Activated CD4-positive, alpha-beta memory T cell treated with anti-CD3 and anti-CD28 coated beads, Interleukin-2, amount 10 ng/mL, durations not matched to agents 7 days and 5 days (primary cell): ENCODE measurements around the gene DPH5. TPM values are rescaled to one million over a fixed set of nuclear protein-coding genes. Genes with fewer than 3 reads are reported as not detected.
"Not testable (repeated sequence)": the region's sequence is repeated elsewhere in the genome, so short reads cannot be mapped to it uniquely, and the experiment has no call there.

Experiments
- CTCF ChIA-PET: fragments of 350-600 bp; sonication (Branson Sonifier 250); formaldehyde crosslinking; loops from one replicate; lab custom pipeline; 2021; ENCODE audit warnings: antibody characterized with exemption, inconsistent platforms; lab: Charles Lee
- POLR2A ChIA-PET: fragments of 350-600 bp; sonication (Branson Sonifier 250); formaldehyde crosslinking; loops from one replicate; lab custom pipeline; 2021; ENCODE audit warnings: antibody characterized with exemption; lab: Charles Lee
- DNase-seq: peaks from one replicate; pipeline ENCODE4 v3.0.0-alpha.2; 2020
- H3K27ac Mint-ChIP-seq: one replicate; pipeline ENCODE4 v1.8.0; 2021; ENCODE audit warnings: mild to moderate bottlenecking, mixed read lengths
- H3K27me3 Mint-ChIP-seq: one replicate; pipeline ENCODE4 v1.8.0; 2021; ENCODE audit warnings: mixed read lengths
- H3K36me3 Mint-ChIP-seq: one replicate; pipeline ENCODE4 v1.8.0; 2021; ENCODE audit warnings: low read depth, mixed read lengths
- H3K4me1 Mint-ChIP-seq: one replicate; pipeline ENCODE4 v1.8.0; 2021; ENCODE audit warnings: mixed read lengths
- H3K4me3 Mint-ChIP-seq: one replicate; pipeline ENCODE4 v1.8.0; 2021; ENCODE audit warnings: mild to moderate bottlenecking, mixed read lengths
- H3K9me3 Mint-ChIP-seq: one replicate; pipeline ENCODE4 v1.8.0; 2021; ENCODE audit warnings: mixed read lengths
- total RNA-seq, 2 experiments: library from RNA; stranded (reverse); gene quantifications; one replicate each; pipeline ENCODE4 v1.2.3, GENCODE V29; 2021

Gene DPH5
- total RNA-seq, 2 experiments from 2014 or later, result 25.5 to 33.2 TPM

- Mint-ChIP-seq H3K4me3 (no peak overlapping the region), H3K4me1 (peaks cover 6% of the 10 kb centered on the region), H3K27me3 (no peaks in the 10 kb centered on the region), H3K36me3 (peaks cover 19% of the 10 kb centered on the region), H3K9me3 (no peaks in the 10 kb centered on the region), H3K27ac (no peak overlapping the region)
- no peak for DNase-seq
- POLR2A ChIA-PET, result interaction anchor here (1.7 kb wide), 1 partner anchor 26 kb away, joined by 3 read pairs; no protein-coding TSS in a partner anchor
- CTCF ChIA-PET, result interaction anchor here (0.7 to 1.5 kb wide), 2 partner anchors 9 to 305 kb away, joined by 3 read pairs; no protein-coding TSS in a partner anchor
Measured at GRCh38 chr1:101051688-101052638, 26.4 kb upstream of the DPH5 start.

- Mint-ChIP-seq H3K4me1 (peaks cover 6% of the 10 kb centered on the region), H3K36me3 (peaks cover 23% of the 10 kb centered on the region), H3K27me3 (no peaks in the 10 kb centered on the region), H3K9me3 (no peaks in the 10 kb centered on the region), H3K4me3 (no peak overlapping the region), H3K27ac (no peak overlapping the region)
- DNase-seq, result no peak
- CTCF ChIA-PET, result interaction anchor here (1.5 kb wide), 1 partner anchor 10 kb away, joined by 3 read pairs; no protein-coding TSS in a partner anchor
- POLR2A ChIA-PET, result interaction anchor here (1.2 to 1.7 kb wide), 2 partner anchors 25 to 185 kb away, joined by 3 read pairs; no protein-coding TSS in a partner anchor
Measured at GRCh38 chr1:101050869-101051268, 25.3 kb upstream of the DPH5 start.

GRCh38 chr1:101044749-101045148 lies 19.2 kb upstream of the DPH5 start:
- Mint-ChIP-seq H3K27me3 (no peaks in the 10 kb centered on the region), H3K27ac (peak overlapping the region; percentile 11), H3K4me3 (no peak overlapping the region), H3K4me1 (no peaks in the 10 kb centered on the region), H3K36me3 (peaks cover 19% of the 10 kb centered on the region), H3K9me3 (peaks cover 11% of the 10 kb centered on the region)
- ChIA-PET CTCF (interaction anchor here (1.4 kb wide), 1 partner anchor 14 kb away, joined by 3 read pairs; no protein-coding TSS in a partner anchor), POLR2A (no interaction called here)
- DNase-seq, result no peak

- H3K27me3 Mint-ChIP-seq, result no peaks in the 10 kb centered on the region
- H3K36me3 Mint-ChIP-seq, result peaks cover 19% of the 10 kb centered on the region
- no peak for DNase-seq
- no peaks in the 10 kb centered on the region for H3K4me1 Mint-ChIP-seq
- peaks cover 15% of the 10 kb centered on the region for H3K9me3 Mint-ChIP-seq
- H3K27ac Mint-ChIP-seq, result no peak overlapping the region
- POLR2A ChIA-PET, result no interaction called here
- CTCF ChIA-PET, result interaction anchor here (1.4 kb wide), 1 partner anchor 15 kb away, joined by 3 read pairs; no protein-coding TSS in a partner anchor
- no peak overlapping the region for H3K4me3 Mint-ChIP-seq
Measured at GRCh38 chr1:101044259-101044658, 18.7 kb upstream of the DPH5 start.

GRCh38 chr1:101043776-101044175 lies 18.2 kb upstream of the DPH5 start:
- Mint-ChIP-seq H3K4me1 (no peaks in the 10 kb centered on the region), H3K9me3 (peaks cover 17% of the 10 kb centered on the region), H3K27ac (no peak overlapping the region), H3K36me3 (peaks cover 19% of the 10 kb centered on the region), H3K27me3 (no peaks in the 10 kb centered on the region), H3K4me3 (no peak overlapping the region)
- ChIA-PET CTCF (no interaction called here), POLR2A (no interaction called here)
- no peak for DNase-seq

- H3K4me3 Mint-ChIP-seq, result no peak overlapping the region
- no peaks in the 10 kb centered on the region for H3K27me3 Mint-ChIP-seq
- POLR2A ChIA-PET, result no interaction called here
- H3K9me3 Mint-ChIP-seq, result peaks cover 20% of the 10 kb centered on the region
- no peak for DNase-seq
- H3K27ac Mint-ChIP-seq, result no peak overlapping the region
- peaks cover 18% of the 10 kb centered on the region for H3K36me3 Mint-ChIP-seq
- CTCF ChIA-PET, result no interaction called here
- no peaks in the 10 kb centered on the region for H3K4me1 Mint-ChIP-seq
Measured at GRCh38 chr1:101041300-101041699, 15.7 kb upstream of the DPH5 start.

- no peak for DNase-seq
- no peaks in the 10 kb centered on the region for H3K4me1 Mint-ChIP-seq
- H3K27ac Mint-ChIP-seq, result no peak overlapping the region
- ChIA-PET CTCF (no interaction called here), POLR2A (no interaction called here)
- peaks cover 20% of the 10 kb centered on the region for H3K9me3 Mint-ChIP-seq
- H3K36me3 Mint-ChIP-seq, result peaks cover 17% of the 10 kb centered on the region
- no peak overlapping the region for H3K4me3 Mint-ChIP-seq
- no peaks in the 10 kb centered on the region for H3K27me3 Mint-ChIP-seq
Measured at GRCh38 chr1:101040666-101041065, 15.1 kb upstream of the DPH5 start.

- Mint-ChIP-seq H3K4me1 (no peaks in the 10 kb centered on the region), H3K36me3 (peaks cover 12% of the 10 kb centered on the region), H3K27ac (no peak overlapping the region), H3K4me3 (no peak overlapping the region), H3K9me3 (peaks cover 20% of the 10 kb centered on the region), H3K27me3 (no peaks in the 10 kb centered on the region)
- DNase-seq, result no peak
- CTCF ChIA-PET, result no interaction called here
- POLR2A ChIA-PET, result no interaction called here
Measured at GRCh38 chr1:101039245-101039644, 13.7 kb upstream of the DPH5 start.

GRCh38 chr1:101037316-101037715 lies 11.7 kb upstream of the DPH5 start:
- H3K4me1 Mint-ChIP-seq, result no peaks in the 10 kb centered on the region
- POLR2A ChIA-PET, result interaction anchor here (1.1 to 1.4 kb wide), 2 partner anchors 11 to 13 kb away, joined by 4 read pairs; partner anchors contain the start of gene DPH5

GRCh38 chr1:101033017-101033416 lies 7.4 kb upstream of the DPH5 start:
- H3K4me1 Mint-ChIP-seq, result peaks cover 21% of the 10 kb centered on the region
- no peaks in the 10 kb centered on the region for H3K27me3 Mint-ChIP-seq
- ChIA-PET CTCF (no interaction called here), POLR2A (no interaction called here)
- peaks cover 10% of the 10 kb centered on the region for H3K9me3 Mint-ChIP-seq
- no peak for DNase-seq
- H3K4me3 Mint-ChIP-seq, result no peak overlapping the region
- H3K27ac Mint-ChIP-seq, result no peak overlapping the region
- H3K36me3 Mint-ChIP-seq, result peaks cover 51% of the 10 kb centered on the region

More at GRCh38 chr1:101037316-101037715, 11.7 kb upstream of the DPH5 start:
- CTCF ChIA-PET, result no interaction called here
- peaks cover 25% of the 10 kb centered on the region for H3K9me3 Mint-ChIP-seq
- no peak overlapping the region for H3K27ac Mint-ChIP-seq
- peaks cover 23% of the 10 kb centered on the region for H3K36me3 Mint-ChIP-seq
- H3K4me3 Mint-ChIP-seq, result no peak overlapping the region
- no peak for DNase-seq
- no peaks in the 10 kb centered on the region for H3K27me3 Mint-ChIP-seq

- Mint-ChIP-seq H3K9me3 (peaks cover 10% of the 10 kb centered on the region), H3K4me1 (peaks cover 30% of the 10 kb centered on the region), H3K36me3 (peaks cover 55% of the 10 kb centered on the region)
- DNase-seq, CTCF ChIA-PET, H3K4me3 Mint-ChIP-seq, H3K27me3 Mint-ChIP-seq, H3K27ac Mint-ChIP-seq: not testable (repeated sequence)
- POLR2A ChIA-PET, result interaction anchor here (1.0 kb wide), 1 partner anchor 96 kb away, joined by 3 read pairs; no protein-coding TSS in a partner anchor
Measured at GRCh38 chr1:101032129-101032528, 6.5 kb upstream of the DPH5 start.

- Mint-ChIP-seq H3K27ac (no peak overlapping the region), H3K4me1 (peaks cover 41% of the 10 kb centered on the region), H3K9me3 (peaks cover 10% of the 10 kb centered on the region), H3K27me3 (no peaks in the 10 kb centered on the region), H3K4me3 (no peak overlapping the region), H3K36me3 (peaks cover 54% of the 10 kb centered on the region)
- no peak for DNase-seq
- CTCF ChIA-PET, result no interaction called here
- POLR2A ChIA-PET, result interaction anchor here (1.1 kb wide), 1 partner anchor 205 kb away, joined by 5 read pairs; no protein-coding TSS in a partner anchor
Measured at GRCh38 chr1:101030881-101031280, 5.3 kb upstream of the DPH5 start.

- no peak overlapping the region for H3K27ac Mint-ChIP-seq
- peaks cover 10% of the 10 kb centered on the region for H3K9me3 Mint-ChIP-seq
- ChIA-PET CTCF (interaction anchor here (0.7 kb wide), 1 partner anchor 209 kb away, joined by 4 read pairs; no protein-coding TSS in a partner anchor), POLR2A (interaction anchor here (0.8 to 8.0 kb wide), 3 partner anchors 52 to 208 kb away, joined by 3 to 82 read pairs (median 5); partner anchors contain the start of gene S1PR1)
- DNase-seq, result no peak
- peaks cover 52% of the 10 kb centered on the region for H3K36me3 Mint-ChIP-seq
- H3K4me3 Mint-ChIP-seq, result no peak overlapping the region
- H3K27me3 Mint-ChIP-seq, result no peaks in the 10 kb centered on the region
- peaks cover 51% of the 10 kb centered on the region for H3K4me1 Mint-ChIP-seq
Measured at GRCh38 chr1:101029184-101029583, 3.6 kb upstream of the DPH5 start.
